ENCODE data around the gene NLRP12. TPM values are rescaled to one million over a fixed set of nuclear protein-coding genes. Genes with fewer than 3 reads are reported as not detected.

NLRP12 gene
- polyA plus RNA-seq, 2 donors, result 0.01 to 0.04 TPM

DNA sequence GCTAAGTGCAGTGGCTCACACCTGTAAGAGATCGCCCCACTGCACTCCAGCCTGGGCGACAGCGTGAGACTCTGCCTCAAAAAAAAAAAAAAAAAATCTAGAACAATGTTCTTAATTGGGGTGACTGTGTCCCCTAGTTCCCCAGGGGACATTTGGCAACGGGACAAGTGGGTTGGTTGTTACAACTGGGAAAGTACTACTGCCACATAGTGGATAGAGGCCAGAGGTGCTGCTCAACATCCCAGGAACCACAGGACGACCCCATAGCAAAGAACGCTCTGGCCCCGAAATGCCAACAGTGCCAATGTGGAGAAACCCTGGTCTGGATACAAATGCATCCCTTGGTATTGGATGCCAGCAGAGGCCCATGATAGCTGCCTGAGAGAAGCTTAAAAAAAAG, 11.8 kb downstream of the NLRP12 start:
- WGBS, 2 donors, result 52 to 53% methylated on average over 7 of the region's 7 CpGs
- H3K4me3 ChIP-seq (ENCODE audit: low read depth in 1 of 2, low read length in 2 of 2), result no peak overlapping the region
- H3K27me3 ChIP-seq (ENCODE audit: control insufficient read depth in 1 of 2, insufficient read depth in 2 of 2, low read length in 2 of 2), result no peaks in the 10 kb centered on the region
- H3K27ac ChIP-seq (ENCODE audit: low read depth in 2 of 2, low read length in 1 of 2), result no peak overlapping the region
- H3K4me1 ChIP-seq (ENCODE audit: control insufficient read depth in 2 of 2, insufficient read depth in 2 of 2, low read length in 1 of 2), result no peaks in the 10 kb centered on the region
- H3K36me3 ChIP-seq (ENCODE audit: control insufficient read depth in 2 of 2, insufficient read depth in 2 of 2, low read length in 1 of 2), result no peaks in the 10 kb centered on the region
- H3K9me3 ChIP-seq (ENCODE audit: control insufficient read depth in 2 of 2, insufficient read depth in 1 of 2, low read depth in 1 of 2, low read length in 1 of 2), result no peaks in the 10 kb centered on the region

DNA sequence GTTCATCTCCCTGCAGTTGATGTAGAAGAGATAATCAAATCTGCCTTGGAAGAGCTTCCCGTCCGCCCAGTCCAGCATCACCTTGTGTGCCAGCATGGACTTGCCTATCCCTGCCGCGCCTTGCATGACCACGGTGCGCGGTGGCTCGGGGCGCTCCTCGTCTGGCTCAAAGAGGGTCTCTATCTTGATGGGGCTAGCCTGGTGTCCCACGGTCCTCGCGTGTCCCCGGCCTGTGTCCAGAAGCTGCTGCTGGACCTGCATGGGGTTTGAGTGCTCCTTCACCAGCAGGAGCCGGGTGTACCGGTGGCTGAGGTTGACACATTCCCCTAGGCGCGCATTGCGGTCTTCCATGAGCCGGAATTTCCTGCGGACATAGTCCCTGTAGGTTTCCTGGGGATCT, 13.2 kb downstream of the NLRP12 start:
- 94% methylated on average over 21 of the region's 21 CpGs for WGBS, 2 donors
- H3K27me3 ChIP-seq (ENCODE audit: control insufficient read depth in 1 of 2, insufficient read depth in 2 of 2, low read length in 2 of 2), result no peaks in the 10 kb centered on the region
- H3K4me3 ChIP-seq (ENCODE audit: low read depth in 1 of 2, low read length in 2 of 2), result no peak overlapping the region
- H3K9me3 ChIP-seq (ENCODE audit: control insufficient read depth in 2 of 2, insufficient read depth in 1 of 2, low read depth in 1 of 2, low read length in 1 of 2), result no peaks in the 10 kb centered on the region
- H3K4me1 ChIP-seq (ENCODE audit: control insufficient read depth in 2 of 2, insufficient read depth in 2 of 2, low read length in 1 of 2), result no peaks in the 10 kb centered on the region
- no peaks in the 10 kb centered on the region for H3K36me3 ChIP-seq (ENCODE audit: control insufficient read depth in 2 of 2, insufficient read depth in 2 of 2, low read length in 1 of 2)
- H3K27ac ChIP-seq (ENCODE audit: low read depth in 2 of 2, low read length in 1 of 2), result no peak overlapping the region

DNA sequence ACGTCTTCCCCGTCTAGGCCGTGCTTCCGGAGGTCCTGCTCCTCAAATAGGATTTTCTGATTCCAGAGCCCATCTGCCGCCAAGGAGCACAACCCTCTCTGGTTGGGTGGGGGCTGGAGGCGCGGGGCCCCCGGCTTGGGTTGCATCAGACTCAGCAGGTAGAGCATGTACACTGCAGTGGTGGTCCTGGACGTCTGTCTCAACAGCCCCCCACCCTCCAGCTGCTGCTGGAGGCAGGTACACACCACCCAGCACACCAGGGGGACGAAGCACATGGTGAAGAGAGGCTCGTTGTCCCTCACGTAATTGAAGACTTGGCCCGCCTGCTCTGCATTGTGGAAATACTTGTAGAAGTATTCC, 13.9 kb downstream of the NLRP12 start:
- 77 to 83% methylated on average over 13 of the region's 13 CpGs for WGBS, 2 donors
- H3K27ac ChIP-seq (ENCODE audit: low read depth in 2 of 2, low read length in 1 of 2), result no peak overlapping the region
- no peaks in the 10 kb centered on the region for H3K4me1 ChIP-seq (ENCODE audit: control insufficient read depth in 2 of 2, insufficient read depth in 2 of 2, low read length in 1 of 2)
- no peaks in the 10 kb centered on the region for H3K9me3 ChIP-seq (ENCODE audit: control insufficient read depth in 2 of 2, insufficient read depth in 1 of 2, low read depth in 1 of 2, low read length in 1 of 2)
- no peak overlapping the region for H3K4me3 ChIP-seq (ENCODE audit: low read depth in 1 of 2, low read length in 2 of 2)
- H3K36me3 ChIP-seq (ENCODE audit: control insufficient read depth in 2 of 2, insufficient read depth in 2 of 2, low read length in 1 of 2), result no peaks in the 10 kb centered on the region
- no peaks in the 10 kb centered on the region for H3K27me3 ChIP-seq (ENCODE audit: control insufficient read depth in 1 of 2, insufficient read depth in 2 of 2, low read length in 2 of 2)

DNA sequence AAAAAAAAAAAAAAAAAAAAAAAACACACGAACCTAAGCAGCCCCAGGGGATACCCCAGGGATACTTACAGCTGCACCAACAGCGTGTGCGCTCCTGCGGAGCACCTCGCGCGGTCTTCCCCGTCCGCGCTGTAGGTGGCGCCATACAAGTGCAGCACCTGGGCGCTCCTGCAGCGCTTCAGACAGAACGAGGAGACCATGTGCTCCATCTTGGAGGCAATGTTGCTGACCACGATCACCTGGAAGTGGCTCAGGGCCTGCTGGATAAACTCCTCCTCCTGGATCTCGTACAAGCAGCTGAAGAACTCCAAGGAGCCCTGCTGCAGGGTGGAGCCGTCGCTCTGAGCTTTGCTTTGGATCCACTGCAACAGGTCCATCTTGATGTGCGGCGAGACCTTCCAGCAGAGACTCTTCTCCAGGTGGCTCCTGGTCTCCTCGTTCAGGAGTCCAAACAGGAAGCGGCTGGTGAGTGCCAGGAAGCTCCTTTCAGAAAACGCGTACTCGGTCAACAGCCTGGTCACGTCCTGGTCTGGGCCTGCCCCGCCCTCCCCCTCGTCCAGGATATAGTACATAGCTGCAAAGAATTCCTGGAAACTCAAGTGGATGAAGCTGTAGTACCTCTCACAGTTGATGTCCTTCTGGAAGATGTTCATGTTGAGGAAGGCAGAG, 14.5 kb downstream of the NLRP12 start:
- H3K27me3 ChIP-seq (ENCODE audit: control insufficient read depth in 1 of 2, insufficient read depth in 2 of 2, low read length in 2 of 2), result no peaks in the 10 kb centered on the region
- 77 to 79% methylated on average over 28 of the region's 28 CpGs for WGBS, 2 donors
- H3K4me1 ChIP-seq (ENCODE audit: control insufficient read depth in 2 of 2, insufficient read depth in 2 of 2, low read length in 1 of 2), result no peaks in the 10 kb centered on the region

DNA sequence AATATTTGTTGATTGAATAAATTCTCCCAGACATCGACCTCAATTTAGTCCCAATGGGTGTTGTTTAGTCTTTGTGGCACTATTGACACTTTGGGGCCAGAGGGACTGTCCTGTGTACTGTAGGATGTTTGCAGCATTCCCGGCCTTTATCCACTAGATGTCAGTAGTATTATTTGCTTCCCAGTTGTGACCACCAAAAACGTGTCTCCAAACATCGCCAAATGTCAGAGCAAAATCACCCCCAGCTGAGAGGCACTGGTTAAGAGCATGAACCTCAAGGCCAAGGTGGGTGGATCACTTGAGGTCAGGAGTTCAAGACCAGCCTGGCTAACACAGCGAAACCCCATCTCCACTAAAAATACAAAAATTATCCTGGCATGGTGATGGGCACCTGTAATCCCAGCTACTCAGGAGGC, 15.4 kb downstream of the NLRP12 start:
- no peaks in the 10 kb centered on the region for H3K36me3 ChIP-seq (ENCODE audit: control insufficient read depth in 2 of 2, insufficient read depth in 2 of 2, low read length in 1 of 2)
- H3K27ac ChIP-seq (ENCODE audit: low read depth in 2 of 2, low read length in 1 of 2), result no peak overlapping the region
- no peaks in the 10 kb centered on the region for H3K9me3 ChIP-seq (ENCODE audit: control insufficient read depth in 2 of 2, insufficient read depth in 1 of 2, low read depth in 1 of 2, low read length in 1 of 2)
- H3K27me3 ChIP-seq (ENCODE audit: control insufficient read depth in 1 of 2, insufficient read depth in 2 of 2, low read length in 2 of 2), result no peaks in the 10 kb centered on the region
- H3K4me1 ChIP-seq (ENCODE audit: control insufficient read depth in 2 of 2, insufficient read depth in 2 of 2, low read length in 1 of 2), result no peaks in the 10 kb centered on the region
- WGBS, 2 donors, result 25 to 26% methylated on average over 5 of the region's 5 CpGs
- H3K4me3 ChIP-seq (ENCODE audit: low read depth in 1 of 2, low read length in 2 of 2), result no peak overlapping the region

More for the DNA sequence above, 14.5 kb downstream of the NLRP12 start:
- no peak overlapping the region for H3K4me3 ChIP-seq (ENCODE audit: low read depth in 1 of 2, low read length in 2 of 2)
- H3K27ac ChIP-seq (ENCODE audit: low read depth in 2 of 2, low read length in 1 of 2), result no peak overlapping the region
- H3K36me3 ChIP-seq (ENCODE audit: control insufficient read depth in 2 of 2, insufficient read depth in 2 of 2, low read length in 1 of 2), result no peaks in the 10 kb centered on the region
- H3K9me3 ChIP-seq (ENCODE audit: control insufficient read depth in 2 of 2, insufficient read depth in 1 of 2, low read depth in 1 of 2, low read length in 1 of 2), result no peaks in the 10 kb centered on the region

DNA sequence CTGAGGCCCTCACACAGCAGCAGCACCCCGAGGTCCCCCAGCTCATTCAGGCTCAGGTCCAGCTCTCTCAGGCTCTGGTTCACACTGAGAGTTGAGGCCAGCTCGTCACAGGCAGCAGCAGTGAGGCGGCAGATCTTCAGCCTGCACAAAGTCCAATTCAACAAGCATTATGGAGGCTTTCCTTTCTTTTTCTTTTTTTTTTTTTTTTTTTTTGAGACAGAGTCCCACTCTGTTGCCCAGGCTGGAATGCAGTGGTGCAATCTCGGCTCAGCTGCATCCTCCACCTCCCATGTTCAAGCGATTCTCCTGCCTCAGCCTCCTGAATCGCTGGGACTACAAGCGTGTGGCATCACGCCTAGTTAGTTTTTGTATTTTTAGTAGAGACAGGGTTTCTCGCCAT, 22.9 kb downstream of the NLRP12 start:
- Histone ChIP-seq H3K4me1 (ENCODE audit: control insufficient read depth in 2 of 2, insufficient read depth in 2 of 2, low read length in 1 of 2) (no peaks in the 10 kb centered on the region), H3K27me3 (ENCODE audit: control insufficient read depth in 1 of 2, insufficient read depth in 2 of 2, low read length in 2 of 2) (no peaks in the 10 kb centered on the region), H3K27ac (ENCODE audit: low read depth in 2 of 2, low read length in 1 of 2) (no peak overlapping the region), H3K9me3 (ENCODE audit: control insufficient read depth in 2 of 2, insufficient read depth in 1 of 2, low read depth in 1 of 2, low read length in 1 of 2) (no peaks in the 10 kb centered on the region), H3K4me3 (ENCODE audit: low read depth in 1 of 2, low read length in 2 of 2) (no peak overlapping the region), H3K36me3 (ENCODE audit: control insufficient read depth in 2 of 2, insufficient read depth in 2 of 2, low read length in 1 of 2) (no peaks in the 10 kb centered on the region)
- 83 to 87% methylated on average over 9 of the region's 9 CpGs for WGBS, 2 donors

DNA sequence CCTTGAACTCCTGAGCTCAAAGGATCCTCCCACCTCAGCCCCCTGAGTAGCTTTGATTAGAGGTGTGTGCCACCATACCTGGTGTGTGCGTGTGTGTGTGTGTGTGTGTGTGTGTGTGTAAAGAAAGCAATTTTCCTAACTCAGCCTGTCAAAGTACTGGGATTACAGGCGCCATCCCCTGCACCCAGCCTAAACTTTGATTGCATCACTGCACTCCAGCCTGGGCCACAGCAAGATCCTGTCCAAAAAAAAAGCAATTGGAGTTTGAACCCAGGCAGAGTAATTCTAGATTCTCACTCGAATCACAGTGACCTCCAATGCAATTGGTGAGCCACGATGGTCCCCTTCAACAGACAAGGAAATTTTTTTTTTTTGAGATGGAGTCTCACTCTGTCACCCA, 29.1 kb downstream of the NLRP12 start:
- no peaks in the 10 kb centered on the region for H3K9me3 ChIP-seq (ENCODE audit: control insufficient read depth in 2 of 2, insufficient read depth in 1 of 2, low read depth in 1 of 2, low read length in 1 of 2)
- H3K4me3 ChIP-seq (ENCODE audit: low read depth in 1 of 2, low read length in 2 of 2), result no peak overlapping the region
- no peaks in the 10 kb centered on the region for H3K27me3 ChIP-seq (ENCODE audit: control insufficient read depth in 1 of 2, insufficient read depth in 2 of 2, low read length in 2 of 2)
- no peaks in the 10 kb centered on the region for H3K36me3 ChIP-seq (ENCODE audit: control insufficient read depth in 2 of 2, insufficient read depth in 2 of 2, low read length in 1 of 2)
- no peak overlapping the region for H3K27ac ChIP-seq (ENCODE audit: low read depth in 2 of 2, low read length in 1 of 2)
- H3K4me1 ChIP-seq (ENCODE audit: control insufficient read depth in 2 of 2, insufficient read depth in 2 of 2, low read length in 1 of 2), result no peaks in the 10 kb centered on the region
- 57 to 63% methylated on average over 4 of the region's 4 CpGs for WGBS, 2 donors

DNA sequence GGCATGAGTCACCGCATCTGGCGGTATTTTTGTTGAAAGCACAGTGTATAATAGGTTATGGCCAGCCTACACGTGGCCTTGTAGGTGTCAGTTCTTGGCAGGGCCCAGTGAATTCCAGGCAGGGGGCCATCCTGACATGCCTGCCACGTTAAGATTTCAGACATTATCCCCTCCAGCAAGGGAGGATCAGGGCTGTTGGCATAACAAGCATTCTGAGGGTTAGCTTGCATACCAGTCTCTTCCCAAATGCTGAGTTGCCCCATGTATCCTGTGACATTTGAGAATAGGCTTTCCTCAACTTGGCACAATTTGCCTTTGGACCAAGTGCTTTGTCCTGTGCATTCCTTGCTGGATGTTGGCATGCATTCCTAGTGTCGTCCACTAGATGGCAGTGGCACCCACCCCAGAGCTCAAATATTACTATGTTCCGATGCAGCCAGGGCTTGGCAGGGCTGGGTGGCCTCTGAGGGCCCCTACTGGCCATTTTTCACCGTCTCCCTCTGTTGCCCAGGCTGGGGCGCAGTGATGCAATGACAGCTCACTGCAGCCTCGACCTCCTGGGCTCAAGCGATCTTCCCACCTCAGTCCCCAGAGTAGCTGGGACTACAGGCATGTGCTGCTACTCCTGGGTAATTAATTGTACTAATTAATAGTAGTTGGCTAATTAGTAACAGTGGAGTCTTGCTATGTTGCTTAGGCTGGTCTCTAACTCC, 31.2 kb downstream of the NLRP12 start:
- WGBS, 2 donors, result 16 to 19% methylated on average over 10 of the region's 10 CpGs
- Histone ChIP-seq H3K27ac (ENCODE audit: low read depth in 2 of 2, low read length in 1 of 2) (no peak overlapping the region), H3K27me3 (ENCODE audit: control insufficient read depth in 1 of 2, insufficient read depth in 2 of 2, low read length in 2 of 2) (no peaks in the 10 kb centered on the region), H3K4me3 (ENCODE audit: low read depth in 1 of 2, low read length in 2 of 2) (no peak overlapping the region), H3K9me3 (ENCODE audit: control insufficient read depth in 2 of 2, insufficient read depth in 1 of 2, low read depth in 1 of 2, low read length in 1 of 2) (no peaks in the 10 kb centered on the region), H3K4me1 (ENCODE audit: control insufficient read depth in 2 of 2, insufficient read depth in 2 of 2, low read length in 1 of 2) (no peaks in the 10 kb centered on the region), H3K36me3 (ENCODE audit: control insufficient read depth in 2 of 2, insufficient read depth in 2 of 2, low read length in 1 of 2) (no peaks in the 10 kb centered on the region)

DNA sequence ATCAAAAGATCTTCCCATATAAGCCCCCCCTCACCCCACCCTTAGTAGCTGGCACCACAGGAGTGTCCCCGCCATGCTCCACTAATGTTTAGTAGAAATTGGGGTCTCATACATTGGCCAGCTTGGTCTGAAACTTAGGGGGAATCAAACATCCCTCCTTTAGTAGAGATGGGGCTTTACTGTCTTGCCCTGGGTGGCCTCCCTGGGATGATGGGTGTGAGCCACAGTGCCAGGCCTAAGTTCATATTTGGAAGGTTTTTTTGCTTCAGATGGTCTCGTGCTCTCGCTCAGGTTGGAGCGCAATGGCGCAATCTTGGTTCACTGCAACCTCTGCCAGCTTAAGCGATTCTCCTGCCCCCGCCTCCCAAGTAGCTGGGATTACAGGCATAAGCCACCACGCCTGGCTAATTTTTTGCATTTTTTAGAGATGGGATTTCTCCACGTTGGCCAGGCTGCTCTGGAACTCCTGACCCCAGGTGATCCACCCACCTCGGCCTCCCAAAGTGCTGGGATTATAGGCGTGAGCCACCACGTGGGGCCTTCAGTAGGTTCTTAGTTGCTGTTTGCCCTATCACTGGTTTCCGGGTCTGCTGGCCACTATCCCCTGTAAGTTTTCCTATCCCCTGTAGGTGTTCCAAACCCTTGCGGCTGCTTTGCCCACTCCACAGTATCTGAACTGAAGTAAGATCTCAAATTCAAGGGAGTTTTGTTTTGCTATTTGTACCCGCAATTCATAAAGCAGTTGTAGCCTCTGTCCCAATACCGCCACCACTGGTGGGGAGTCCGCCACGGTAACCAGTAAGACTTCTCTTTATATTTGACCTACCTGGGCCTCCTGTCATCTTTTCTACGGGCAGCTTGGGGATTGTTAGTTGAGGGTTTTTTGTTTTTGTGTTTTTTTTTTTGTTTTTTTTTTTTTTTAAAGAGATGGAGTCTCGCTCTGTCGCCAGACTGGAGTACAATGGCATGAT, 34.1 kb downstream of the NLRP12 start:
- 80 to 84% methylated on average over 21 of the region's 21 CpGs for WGBS, 2 donors
- H3K27ac ChIP-seq (ENCODE audit: low read depth in 2 of 2, low read length in 1 of 2), result no peak overlapping the region
- H3K27me3 ChIP-seq (ENCODE audit: control insufficient read depth in 1 of 2, insufficient read depth in 2 of 2, low read length in 2 of 2), result no peaks in the 10 kb centered on the region
- H3K4me3 ChIP-seq (ENCODE audit: low read depth in 1 of 2, low read length in 2 of 2), result no peak overlapping the region
- H3K4me1 ChIP-seq (ENCODE audit: control insufficient read depth in 2 of 2, insufficient read depth in 2 of 2, low read length in 1 of 2), result no peaks in the 10 kb centered on the region
- no peaks in the 10 kb centered on the region for H3K9me3 ChIP-seq (ENCODE audit: control insufficient read depth in 2 of 2, insufficient read depth in 1 of 2, low read depth in 1 of 2, low read length in 1 of 2)
- H3K36me3 ChIP-seq (ENCODE audit: control insufficient read depth in 2 of 2, insufficient read depth in 2 of 2, low read length in 1 of 2), result no peaks in the 10 kb centered on the region
